Measurements from ENCODE around the gene IDUA.

DNA sequence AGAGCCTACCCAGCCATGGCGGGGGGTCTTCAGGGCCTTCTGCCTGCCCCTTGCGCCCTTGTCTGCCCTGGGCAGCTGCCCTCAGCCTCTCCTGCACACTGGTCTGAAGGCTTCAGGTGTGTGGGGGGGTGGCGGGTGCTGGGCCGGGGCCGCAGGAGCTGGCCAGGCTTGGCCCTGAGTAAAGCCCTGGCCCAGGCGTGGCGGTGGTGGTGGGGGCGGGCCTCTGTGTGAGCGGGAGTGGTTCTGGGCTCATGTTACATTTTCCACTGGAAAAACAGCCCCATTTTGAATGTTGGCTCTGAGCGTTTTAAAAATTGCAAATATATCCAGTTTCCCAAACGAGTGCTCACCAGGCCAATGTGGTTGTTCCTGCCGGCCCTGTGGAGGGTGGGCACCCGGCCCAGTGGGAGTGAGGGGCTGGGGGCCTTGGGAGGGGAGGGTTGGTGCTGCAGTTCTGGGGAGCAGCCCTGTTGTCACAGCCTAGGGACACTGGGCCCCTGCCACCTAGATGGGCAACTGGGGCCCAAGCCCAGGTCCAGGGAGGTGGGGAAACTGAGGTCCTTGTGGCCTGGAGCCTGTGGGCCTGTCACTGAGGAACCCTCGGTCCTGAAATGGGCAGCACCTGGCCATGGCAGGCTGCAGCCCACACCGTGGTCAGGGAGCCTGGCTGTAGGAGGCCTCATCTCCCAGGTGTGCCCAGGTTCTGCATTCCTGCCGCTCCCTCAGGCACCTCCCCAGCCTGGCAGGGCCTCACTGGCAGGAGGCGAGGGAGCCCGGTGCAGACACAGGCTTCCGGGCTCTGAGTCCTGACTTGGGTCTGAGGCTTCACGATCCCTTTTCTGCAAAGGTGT lies 52.9 kb downstream of the IDUA start:
- TF ChIP-seq CTCF (IDR thresholded peaks at IDR 0.05; ENCODE audit: insufficient read depth, low read length) (no peak), GABPA (IDR thresholded peaks at IDR 0.05; ENCODE audit: low read depth) (no peak)

All from HL-60 (cell line).